ENCODE data around the gene EPAS1. TPM values are rescaled to one million over a fixed set of nuclear protein-coding genes. Genes with fewer than 3 reads are reported as not detected.
A peak's percentile ranks its signal among the peaks of the same experiment; 100 is the strongest.

The EPAS1 gene
- total and polyA plus RNA-seq, 5 donors, result 149 to 340 (median 246) TPM

- Histone ChIP-seq H3K27me3 (ENCODE audit: control insufficient read depth, insufficient read depth) (no peaks in the 10 kb centered on the region), H3K9me3 (ENCODE audit: control insufficient read depth, low read length) (no peaks in the 10 kb centered on the region), H3K27ac (ENCODE audit: low read length) (peak overlapping the region; percentile 8), H3K4me3 (ENCODE audit: low read length) (peak overlapping the region; percentile 93), H3K4me1 (ENCODE audit: control insufficient read depth, insufficient read depth, low read length) (peaks cover 18% of the 10 kb centered on the region)
- 52% methylated on average over 4 of the region's 4 CpGs for WGBS
- intact Hi-C loops (cut with DNase I), result loop anchor here in 2 of 4 donors (10.0 kb wide), 2 partner anchors 53 to 63 kb away; no protein-coding TSS in a partner anchor
- no peak for DNase-seq
- no peak for ATAC-seq
Measured at GRCh38 chr2:46302005-46302695, 4.9 kb downstream of the EPAS1 start.

- Histone ChIP-seq H3K4me3 (ENCODE audit: low read length) (peak overlapping the region; percentile 14), H3K9me3 (ENCODE audit: control insufficient read depth, low read length) (no peaks in the 10 kb centered on the region), H3K4me1 (ENCODE audit: control insufficient read depth, insufficient read depth, low read length) (peaks cover 28% of the 10 kb centered on the region), H3K27me3 (ENCODE audit: control insufficient read depth, insufficient read depth) (no peaks in the 10 kb centered on the region), H3K27ac (ENCODE audit: low read length) (peak overlapping the region; percentile 25)
- DNase-seq (no peak), ATAC-seq (peak in 1 of 2 donors; percentile 22)
- intact Hi-C loops (cut with DNase I), result loop anchor here in 2 of 4 donors (10.0 kb wide), 2 partner anchors 52 to 62 kb away; no protein-coding TSS in a partner anchor
- 48% methylated on average over 3 of the region's 3 CpGs for WGBS
Measured at GRCh38 chr2:46303233-46303632, 6.0 kb downstream of the EPAS1 start.

GRCh38 chr2:46303822-46304221 is 6.6 kb downstream of the EPAS1 start:
- DNase-seq (no peak), ATAC-seq (no peak)
- H3K4me1 ChIP-seq (ENCODE audit: control insufficient read depth, insufficient read depth, low read length), result peaks cover 28% of the 10 kb centered on the region
- 68% methylated on average over 5 of the region's 5 CpGs for WGBS
- intact Hi-C loops (cut with DNase I), result loop anchor here in 2 of 4 donors (10.0 kb wide), 2 partner anchors 51 to 61 kb away; no protein-coding TSS in a partner anchor
- no peaks in the 10 kb centered on the region for H3K9me3 ChIP-seq (ENCODE audit: control insufficient read depth, low read length)
- no peaks in the 10 kb centered on the region for H3K27me3 ChIP-seq (ENCODE audit: control insufficient read depth, insufficient read depth)
- no peak overlapping the region for H3K4me3 ChIP-seq (ENCODE audit: low read length)
- H3K27ac ChIP-seq (ENCODE audit: low read length), result peak overlapping the region; percentile 55

GRCh38 chr2:46304635-46305034 is 7.4 kb downstream of the EPAS1 start:
- 72% methylated on average over 3 of the region's 3 CpGs for whole genome bisulfite sequencing
- Histone ChIP-seq H3K27ac (ENCODE audit: low read length) (peak overlapping the region; percentile 1), H3K4me3 (ENCODE audit: low read length) (no peak overlapping the region), H3K4me1 (ENCODE audit: control insufficient read depth, insufficient read depth, low read length) (peaks cover 31% of the 10 kb centered on the region), H3K27me3 (ENCODE audit: control insufficient read depth, insufficient read depth) (no peaks in the 10 kb centered on the region), H3K9me3 (ENCODE audit: control insufficient read depth, low read length) (no peaks in the 10 kb centered on the region)
- DNase-seq, result no peak
- intact Hi-C loops (cut with DNase I), result loop anchor here in 2 of 4 donors (10.0 kb wide), 2 partner anchors 50 to 60 kb away; no protein-coding TSS in a partner anchor
- ATAC-seq, result no peak

GRCh38 chr2:46305187-46305586 is 8.0 kb downstream of the EPAS1 start:
- WGBS, result 60% methylated on average over 3 of the region's 3 CpGs
- Histone ChIP-seq H3K4me3 (ENCODE audit: low read length) (no peak overlapping the region), H3K4me1 (ENCODE audit: control insufficient read depth, insufficient read depth, low read length) (peaks cover 35% of the 10 kb centered on the region), H3K9me3 (ENCODE audit: control insufficient read depth, low read length) (no peaks in the 10 kb centered on the region), H3K27me3 (ENCODE audit: control insufficient read depth, insufficient read depth) (no peaks in the 10 kb centered on the region), H3K27ac (ENCODE audit: low read length) (peak overlapping the region; percentile 1)
- ATAC-seq, result no peak
- DNase-seq, result no peak
- intact Hi-C loops (cut with DNase I), result loop anchor here in 2 of 4 donors (10.0 kb wide), 2 partner anchors 50 to 60 kb away; no protein-coding TSS in a partner anchor

GRCh38 chr2:46305767-46306166 is 8.6 kb downstream of the EPAS1 start:
- ATAC-seq (no peak), DNase-seq (no peak)
- H3K4me3 ChIP-seq (ENCODE audit: low read length), result no peak overlapping the region
- no peaks in the 10 kb centered on the region for H3K9me3 ChIP-seq (ENCODE audit: control insufficient read depth, low read length)
- H3K27me3 ChIP-seq (ENCODE audit: control insufficient read depth, insufficient read depth), result no peaks in the 10 kb centered on the region
- H3K4me1 ChIP-seq (ENCODE audit: control insufficient read depth, insufficient read depth, low read length), result peaks cover 31% of the 10 kb centered on the region
- intact Hi-C loops (cut with DNase I), result loop anchor here in 2 of 4 donors (10.0 kb wide), 2 partner anchors 49 to 59 kb away; no protein-coding TSS in a partner anchor
- peak overlapping the region; percentile 85 for H3K27ac ChIP-seq (ENCODE audit: low read length)
- WGBS, result 32% methylated on average over 4 of the region's 4 CpGs

GRCh38 chr2:46306330-46306751 is 9.1 kb downstream of the EPAS1 start:
- H3K27me3 ChIP-seq (ENCODE audit: control insufficient read depth, insufficient read depth), result no peaks in the 10 kb centered on the region
- WGBS, result 18% methylated on average over 2 of the region's 2 CpGs
- H3K9me3 ChIP-seq (ENCODE audit: control insufficient read depth, low read length), result no peaks in the 10 kb centered on the region
- peaks cover 34% of the 10 kb centered on the region for H3K4me1 ChIP-seq (ENCODE audit: control insufficient read depth, insufficient read depth, low read length)
- DNase-seq (no peak), ATAC-seq (peak in 1 of 2 donors; percentile 10)
- H3K4me3 ChIP-seq (ENCODE audit: low read length), result no peak overlapping the region
- intact Hi-C loops (cut with DNase I), result loop anchor here in 2 of 4 donors (10.0 kb wide), 2 partner anchors 48 to 58 kb away; no protein-coding TSS in a partner anchor
- peak overlapping the region; percentile 40 for H3K27ac ChIP-seq (ENCODE audit: low read length)

- peak overlapping the region; percentile 19 for H3K4me3 ChIP-seq (ENCODE audit: low read length)
- no peaks in the 10 kb centered on the region for H3K27me3 ChIP-seq (ENCODE audit: control insufficient read depth, insufficient read depth)
- ATAC-seq, result peak; percentile 23 to 27
- WGBS, result 40% methylated on average over 8 of the region's 8 CpGs
- no peak for DNase-seq
- H3K4me1 ChIP-seq (ENCODE audit: control insufficient read depth, insufficient read depth, low read length), result peaks cover 40% of the 10 kb centered on the region
- intact Hi-C loops (cut with DNase I), result loop anchor here in 2 of 4 donors (10.0 kb wide), 2 partner anchors 48 to 58 kb away; no protein-coding TSS in a partner anchor
- peak overlapping the region; percentile 99 for H3K27ac ChIP-seq (ENCODE audit: low read length)
- H3K9me3 ChIP-seq (ENCODE audit: control insufficient read depth, low read length), result no peaks in the 10 kb centered on the region
Measured at GRCh38 chr2:46306988-46307655, 9.9 kb downstream of the EPAS1 start.

GRCh38 chr2:46308081-46308480 is 10.9 kb downstream of the EPAS1 start:
- DNase-seq (no peak), ATAC-seq (peak; percentile 15 to 52)
- Histone ChIP-seq H3K27me3 (ENCODE audit: control insufficient read depth, insufficient read depth) (no peaks in the 10 kb centered on the region), H3K9me3 (ENCODE audit: control insufficient read depth, low read length) (no peaks in the 10 kb centered on the region), H3K4me3 (ENCODE audit: low read length) (peak overlapping the region; percentile 4), H3K27ac (ENCODE audit: low read length) (peak overlapping the region; percentile 99), H3K4me1 (ENCODE audit: control insufficient read depth, insufficient read depth, low read length) (peaks cover 44% of the 10 kb centered on the region)
- 29% methylated on average over 2 of the region's 2 CpGs for WGBS
- intact Hi-C loops (cut with DNase I), result loop anchor here in 2 of 4 donors (10.0 kb wide), 2 partner anchors 47 to 57 kb away; no protein-coding TSS in a partner anchor

GRCh38 chr2:46308629-46309028 is 11.4 kb downstream of the EPAS1 start:
- peak overlapping the region; percentile 77 for H3K27ac ChIP-seq (ENCODE audit: low read length)
- intact Hi-C loops (cut with DNase I), result loop anchor here in 2 of 4 donors (10.0 kb wide), 2 partner anchors 46 to 56 kb away; no protein-coding TSS in a partner anchor
- H3K9me3 ChIP-seq (ENCODE audit: control insufficient read depth, low read length), result no peaks in the 10 kb centered on the region
- 31% methylated on average over 3 of the region's 3 CpGs for WGBS
- H3K4me1 ChIP-seq (ENCODE audit: control insufficient read depth, insufficient read depth, low read length), result peaks cover 41% of the 10 kb centered on the region
- DNase-seq (no peak), ATAC-seq (peak in 1 of 2 donors; percentile 11)
- H3K27me3 ChIP-seq (ENCODE audit: control insufficient read depth, insufficient read depth), result no peaks in the 10 kb centered on the region
- no peak overlapping the region for H3K4me3 ChIP-seq (ENCODE audit: low read length)
